Ishikawa (cell line): ENCODE measurements around the gene TSPAN13.

Experiments
- CEBPB ChIP-seq: IDR thresholded peaks from 2 replicates; pipeline ENCODE4 v1.6.1; 2012
- CREB1 ChIP-seq: IDR thresholded peaks from 2 replicates; pipeline ENCODE4 v1.6.1; 2012; ENCODE audit warnings: low read depth
- EGR1 ChIP-seq: IDR thresholded peaks from 2 replicates; pipeline ENCODE4 v1.6.1; 2012
- EP300 ChIP-seq: IDR thresholded peaks from 2 replicates; pipeline ENCODE4 v1.6.1; 2012; ENCODE audit warnings: borderline replicate concordance
- FOXM1 ChIP-seq: IDR thresholded peaks from 2 replicates; pipeline ENCODE4 v1.6.1; 2012; ENCODE audit warnings: low read depth, borderline replicate concordance
- NFIC ChIP-seq: IDR thresholded peaks from 2 replicates; pipeline ENCODE4 v1.6.1; 2012
- RAD21 ChIP-seq: IDR thresholded peaks from 2 replicates; pipeline ENCODE4 v1.6.1; 2012; ENCODE audit warnings: low read depth
- TAF1 ChIP-seq: IDR thresholded peaks from 2 replicates; pipeline ENCODE4 v1.6.1; 2012; ENCODE audit warnings: low read depth, mild to moderate bottlenecking
- TCF12 ChIP-seq: IDR thresholded peaks from 2 replicates; pipeline ENCODE4 v1.6.1; 2012; ENCODE audit warnings: low read depth
- TEAD4 ChIP-seq: IDR thresholded peaks from 2 replicates; pipeline ENCODE4 v1.6.1; 2012
- YY1 ChIP-seq: IDR thresholded peaks from 2 replicates; pipeline ENCODE4 v1.6.1; 2012; ENCODE audit warnings: low read depth
- ZBTB7A ChIP-seq: IDR thresholded peaks from 2 replicates; pipeline ENCODE4 v1.6.1; 2012; ENCODE audit warnings: low read depth
- TF ChIP-seq, protein P1 (sequence below): IDR thresholded peaks from 2 replicates; pipeline ENCODE4 v1.6.1; 2012; ENCODE audit warnings: low read depth, mild to moderate bottlenecking
- TF ChIP-seq, protein P2 (sequence below): IDR thresholded peaks from 2 replicates; pipeline ENCODE4 v1.6.1; 2012
- TF ChIP-seq, protein P3 (sequence below): IDR thresholded peaks from 2 replicates; pipeline ENCODE4 v1.6.1; 2012

TSPAN13 gene

DNA sequence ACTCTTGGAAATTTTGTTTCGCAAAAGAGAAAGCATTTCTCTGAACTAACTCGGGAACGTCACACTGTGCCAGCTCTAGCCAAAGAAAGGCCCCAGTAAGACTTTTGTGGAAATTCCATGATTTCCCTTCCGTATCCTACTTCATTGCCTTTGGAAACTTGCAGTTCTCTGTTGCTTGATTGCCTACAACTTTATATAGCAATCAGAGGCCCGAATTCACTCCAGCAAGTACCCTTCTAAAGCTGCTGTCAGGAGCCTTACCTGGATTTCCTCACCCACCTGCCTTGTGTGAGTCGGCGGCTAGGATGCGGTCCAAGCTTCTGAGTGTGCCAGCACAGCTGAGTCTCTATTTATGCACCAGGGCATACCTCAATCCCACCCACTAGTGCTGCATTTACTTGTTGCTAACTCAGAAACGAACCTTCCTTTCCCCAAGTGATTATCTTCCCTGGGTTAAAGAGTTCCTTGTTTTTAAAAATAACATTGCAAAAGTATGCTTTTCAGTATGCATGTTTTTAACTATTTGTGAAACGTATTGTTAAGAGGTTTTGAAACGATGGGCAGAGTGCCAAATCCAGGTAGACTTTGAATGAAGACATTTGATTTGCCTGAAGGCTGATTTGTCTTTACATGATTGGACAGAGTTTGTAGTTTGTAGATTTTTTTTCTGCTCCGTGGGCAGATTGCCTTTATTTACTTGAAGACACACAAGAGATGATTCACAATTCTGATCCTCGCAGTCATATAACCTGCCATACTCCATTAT is 51.3 kb downstream of the TSPAN13 start, which contains the start of gene AGR2:
Gene AGR2, minus strand, starts transcription at position 326 of the 766 bp plus-strand sequence. CDS start 3,203 bp downstream, outside the sequence.
- TF ChIP-seq TCF12, result 0 out of 2 replicates have a peak, but pooled peaks have one; percentile 22
- TF ChIP-seq NFIC, result peak; percentile 77
- no peak for TF ChIP-seq ZBTB7A

DNA sequence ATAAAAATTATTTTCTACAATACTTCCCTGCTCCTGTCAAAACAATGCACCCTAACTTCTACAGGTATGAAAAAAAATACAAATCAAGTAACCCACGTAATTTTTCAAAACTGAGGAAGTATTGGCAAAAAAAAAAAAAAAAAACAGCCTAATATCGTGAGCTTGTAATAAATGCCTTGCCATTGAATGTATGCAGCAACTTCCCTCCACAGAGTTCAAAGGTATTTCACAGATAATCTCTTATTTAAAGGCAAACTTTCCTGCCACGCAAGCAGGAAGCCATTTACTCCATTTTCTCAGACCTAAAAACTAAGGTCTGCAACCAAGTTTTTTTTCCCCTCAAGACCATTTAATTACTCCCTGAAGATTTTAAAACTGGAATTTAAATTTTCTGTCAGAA is 51.9 kb downstream of the TSPAN13 start:
- TF ChIP-seq, protein P1, sequence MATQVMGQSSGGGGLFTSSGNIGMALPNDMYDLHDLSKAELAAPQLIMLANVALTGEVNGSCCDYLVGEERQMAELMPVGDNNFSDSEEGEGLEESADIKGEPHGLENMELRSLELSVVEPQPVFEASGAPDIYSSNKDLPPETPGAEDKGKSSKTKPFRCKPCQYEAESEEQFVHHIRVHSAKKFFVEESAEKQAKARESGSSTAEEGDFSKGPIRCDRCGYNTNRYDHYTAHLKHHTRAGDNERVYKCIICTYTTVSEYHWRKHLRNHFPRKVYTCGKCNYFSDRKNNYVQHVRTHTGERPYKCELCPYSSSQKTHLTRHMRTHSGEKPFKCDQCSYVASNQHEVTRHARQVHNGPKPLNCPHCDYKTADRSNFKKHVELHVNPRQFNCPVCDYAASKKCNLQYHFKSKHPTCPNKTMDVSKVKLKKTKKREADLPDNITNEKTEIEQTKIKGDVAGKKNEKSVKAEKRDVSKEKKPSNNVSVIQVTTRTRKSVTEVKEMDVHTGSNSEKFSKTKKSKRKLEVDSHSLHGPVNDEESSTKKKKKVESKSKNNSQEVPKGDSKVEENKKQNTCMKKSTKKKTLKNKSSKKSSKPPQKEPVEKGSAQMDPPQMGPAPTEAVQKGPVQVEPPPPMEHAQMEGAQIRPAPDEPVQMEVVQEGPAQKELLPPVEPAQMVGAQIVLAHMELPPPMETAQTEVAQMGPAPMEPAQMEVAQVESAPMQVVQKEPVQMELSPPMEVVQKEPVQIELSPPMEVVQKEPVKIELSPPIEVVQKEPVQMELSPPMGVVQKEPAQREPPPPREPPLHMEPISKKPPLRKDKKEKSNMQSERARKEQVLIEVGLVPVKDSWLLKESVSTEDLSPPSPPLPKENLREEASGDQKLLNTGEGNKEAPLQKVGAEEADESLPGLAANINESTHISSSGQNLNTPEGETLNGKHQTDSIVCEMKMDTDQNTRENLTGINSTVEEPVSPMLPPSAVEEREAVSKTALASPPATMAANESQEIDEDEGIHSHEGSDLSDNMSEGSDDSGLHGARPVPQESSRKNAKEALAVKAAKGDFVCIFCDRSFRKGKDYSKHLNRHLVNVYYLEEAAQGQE, result no peak
- TF ChIP-seq, protein P2, sequence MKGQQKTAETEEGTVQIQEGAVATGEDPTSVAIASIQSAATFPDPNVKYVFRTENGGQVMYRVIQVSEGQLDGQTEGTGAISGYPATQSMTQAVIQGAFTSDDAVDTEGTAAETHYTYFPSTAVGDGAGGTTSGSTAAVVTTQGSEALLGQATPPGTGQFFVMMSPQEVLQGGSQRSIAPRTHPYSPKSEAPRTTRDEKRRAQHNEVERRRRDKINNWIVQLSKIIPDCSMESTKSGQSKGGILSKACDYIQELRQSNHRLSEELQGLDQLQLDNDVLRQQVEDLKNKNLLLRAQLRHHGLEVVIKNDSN, result no peak

DNA sequence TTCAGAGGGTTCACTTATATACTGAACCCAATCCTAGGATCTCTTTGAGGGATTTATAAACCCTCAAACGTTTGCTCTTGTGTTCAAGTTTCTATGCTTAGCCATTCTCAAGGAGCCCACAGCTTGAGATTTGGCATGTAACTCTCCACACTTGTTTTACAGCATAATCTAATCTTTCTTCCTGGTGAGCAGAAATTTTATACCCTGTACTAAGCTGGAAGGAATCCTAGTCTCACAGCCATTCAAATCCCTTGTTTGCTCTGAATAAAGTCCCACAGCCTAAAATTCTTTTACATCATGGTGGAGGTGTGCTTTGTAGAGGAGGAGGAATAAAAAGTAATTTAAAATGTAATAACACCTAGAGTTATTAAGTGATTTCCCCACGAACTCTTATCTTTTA is 56.6 kb downstream of the TSPAN13 start:
- TF ChIP-seq RAD21, result no peak
- TF ChIP-seq FOXM1, result no peak
- TF ChIP-seq, protein P1, result no peak
- TF ChIP-seq TAF1, result no peak
- TF ChIP-seq, protein P3, sequence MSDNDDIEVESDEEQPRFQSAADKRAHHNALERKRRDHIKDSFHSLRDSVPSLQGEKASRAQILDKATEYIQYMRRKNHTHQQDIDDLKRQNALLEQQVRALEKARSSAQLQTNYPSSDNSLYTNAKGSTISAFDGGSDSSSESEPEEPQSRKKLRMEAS, result no peak
- no peak for TF ChIP-seq EP300
- no peak for TF ChIP-seq TCF12
- TF ChIP-seq YY1, result no peak
- TF ChIP-seq TEAD4, result no peak
- no peak for TF ChIP-seq NFIC
- TF ChIP-seq ZBTB7A, result no peak

DNA sequence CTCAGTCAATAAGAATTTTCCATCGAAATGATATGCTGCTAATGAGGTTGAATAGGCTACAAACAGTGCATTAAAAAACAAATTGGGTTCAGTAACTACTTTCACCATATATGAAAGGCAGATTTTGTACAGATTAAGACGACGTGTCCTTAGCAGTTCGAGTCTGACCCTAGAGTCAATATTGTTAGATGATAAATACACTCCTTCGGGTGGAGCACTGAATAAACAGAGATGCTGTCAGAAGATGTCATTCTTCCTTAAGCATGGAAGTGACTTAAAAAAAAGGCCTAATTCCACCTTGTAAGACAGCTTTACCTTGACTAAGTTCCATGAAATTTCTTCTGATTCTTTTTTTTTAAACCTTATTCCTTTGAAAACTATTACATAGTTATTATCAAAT is 57.0 kb downstream of the TSPAN13 start:
- TF ChIP-seq CREB1 (no peak), TAF1 (no peak), NFIC (no peak), CEBPB (no peak), RAD21 (no peak), EGR1 (no peak), TEAD4 (no peak)
- TF ChIP-seq, protein P2, result no peak
- TF ChIP-seq, protein P1, result no peak

DNA sequence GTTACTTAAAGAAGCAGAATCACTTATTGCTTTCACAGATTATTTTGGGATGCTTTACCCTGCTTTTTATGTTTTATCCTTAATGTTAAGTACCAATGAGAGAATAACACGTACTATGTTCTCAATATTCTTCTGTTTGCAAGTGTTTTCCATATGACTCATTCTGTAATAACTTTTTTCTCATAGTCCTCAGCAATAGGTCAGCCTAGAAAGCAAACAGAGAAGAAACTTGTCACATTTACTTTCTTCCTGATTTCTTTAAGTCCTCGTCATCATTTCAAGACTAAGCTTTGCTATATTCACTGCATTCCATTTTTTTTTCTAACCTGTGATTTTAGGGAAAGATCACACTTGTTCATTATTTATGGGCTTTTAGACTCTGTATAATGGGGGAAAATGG is 58.0 kb downstream of the TSPAN13 start:
- TF ChIP-seq EGR1, result no peak
- TF ChIP-seq NFIC, result no peak
- TF ChIP-seq TAF1, result no peak
- TF ChIP-seq TCF12, result no peak
